ENCODE results near the gene LDB2.

DNA sequence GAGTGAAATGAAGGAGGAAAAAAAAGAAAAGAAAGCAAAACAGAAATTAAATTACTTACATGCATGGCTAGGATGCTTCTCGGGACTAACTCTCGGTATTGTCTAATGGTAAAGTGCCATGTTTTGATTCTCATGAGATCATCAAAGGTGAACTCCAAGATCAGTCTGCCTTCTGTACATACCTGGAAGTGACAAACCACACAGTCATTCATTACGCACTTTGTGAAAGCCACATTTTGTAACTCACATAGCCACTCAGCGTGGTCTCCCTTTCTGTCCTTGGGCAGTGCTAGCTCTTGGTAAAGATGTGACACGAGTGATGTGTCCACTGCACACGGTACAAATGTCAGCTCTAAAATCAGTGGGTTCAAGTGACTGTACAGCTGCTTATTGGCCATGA lies 309.8 kb downstream of the LDB2 start:
- TF ChIP-seq, protein P1, sequence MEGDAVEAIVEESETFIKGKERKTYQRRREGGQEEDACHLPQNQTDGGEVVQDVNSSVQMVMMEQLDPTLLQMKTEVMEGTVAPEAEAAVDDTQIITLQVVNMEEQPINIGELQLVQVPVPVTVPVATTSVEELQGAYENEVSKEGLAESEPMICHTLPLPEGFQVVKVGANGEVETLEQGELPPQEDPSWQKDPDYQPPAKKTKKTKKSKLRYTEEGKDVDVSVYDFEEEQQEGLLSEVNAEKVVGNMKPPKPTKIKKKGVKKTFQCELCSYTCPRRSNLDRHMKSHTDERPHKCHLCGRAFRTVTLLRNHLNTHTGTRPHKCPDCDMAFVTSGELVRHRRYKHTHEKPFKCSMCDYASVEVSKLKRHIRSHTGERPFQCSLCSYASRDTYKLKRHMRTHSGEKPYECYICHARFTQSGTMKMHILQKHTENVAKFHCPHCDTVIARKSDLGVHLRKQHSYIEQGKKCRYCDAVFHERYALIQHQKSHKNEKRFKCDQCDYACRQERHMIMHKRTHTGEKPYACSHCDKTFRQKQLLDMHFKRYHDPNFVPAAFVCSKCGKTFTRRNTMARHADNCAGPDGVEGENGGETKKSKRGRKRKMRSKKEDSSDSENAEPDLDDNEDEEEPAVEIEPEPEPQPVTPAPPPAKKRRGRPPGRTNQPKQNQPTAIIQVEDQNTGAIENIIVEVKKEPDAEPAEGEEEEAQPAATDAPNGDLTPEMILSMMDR (IDR thresholded peaks at IDR 0.05), result no peak
- TF ChIP-seq POLR2A (IDR thresholded peaks at IDR 0.05), result no peak

All from breast epithelium (tissue), 3 donors.